Measurements from ENCODE around the gene LRRC3. TPM values are rescaled to one million over a fixed set of nuclear protein-coding genes. Genes with fewer than 3 reads are reported as not detected.

LRRC3 gene
- total and polyA plus RNA-seq, 2 of the 8 experiments (the other 6 are each of a cell fraction or from before 2014, with no cell fraction given) = 3.1 to 5.4 TPM

GRCh38 chr21:44458971-44459711 is 3.8 kb downstream of the LRRC3 start (continued):
- no peak for TF ChIP-seq EGR1 (IDR thresholded peaks at IDR 0.05; ENCODE audit: borderline replicate concordance, low read depth, low read length)
- TF ChIP-seq, protein P1, sequence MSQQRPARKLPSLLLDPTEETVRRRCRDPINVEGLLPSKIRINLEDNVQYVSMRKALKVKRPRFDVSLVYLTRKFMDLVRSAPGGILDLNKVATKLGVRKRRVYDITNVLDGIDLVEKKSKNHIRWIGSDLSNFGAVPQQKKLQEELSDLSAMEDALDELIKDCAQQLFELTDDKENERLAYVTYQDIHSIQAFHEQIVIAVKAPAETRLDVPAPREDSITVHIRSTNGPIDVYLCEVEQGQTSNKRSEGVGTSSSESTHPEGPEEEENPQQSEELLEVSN (IDR thresholded peaks at IDR 0.05) = no peak

Data from H1 (cell line).